OCI-LY3 (cell line): ENCODE data around the gene CLTC.
A peak's percentile ranks its signal among the peaks of the same experiment; 100 is the strongest.

Experiments used
- H2AFZ ChIP-seq: fragments of 200-600, 300-600 bp; shearing (Covaris generic); 2 replicates; pipeline ENCODE4 v1.6.0; 2014; ENCODE audit warnings: antibody characterized with exemption, low read depth, low read length
- H3K27ac ChIP-seq: fragments of 200-600, 300-600 bp; sonication (generic); 2 replicates; pipeline ENCODE4 v1.5.1; 2014; ENCODE audit warnings: mild to moderate bottlenecking, low read length, moderate library complexity, mixed read lengths
- H3K27me3 ChIP-seq: fragments of 200-600, 300-600 bp; sonication (generic); 2 replicates; pipeline ENCODE4 v1.6.1; 2014; ENCODE audit warnings: low read depth, low read length, mixed read lengths
- H3K36me3 ChIP-seq: fragments of 200-600, 300-600 bp; sonication (generic); replicated peaks from 2 replicates; pipeline ENCODE3; 2014; ENCODE audit warnings: low read depth, low read length, mixed read lengths
- H3K4me1 ChIP-seq: fragments of 300-600, 200-600 bp; sonication (generic); 2 replicates; pipeline ENCODE4 v1.6.1; 2014; ENCODE audit warnings: low read length, mixed read lengths
- H3K4me2 ChIP-seq: fragments of 200-600, 300-600 bp; sonication (generic); 2 replicates; pipeline ENCODE4 v1.6.1; 2014; ENCODE audit warnings: low read length, mixed read lengths
- H3K4me3 ChIP-seq: fragments of 300-600, 200-600 bp; sonication (generic); 2 replicates; pipeline ENCODE4 v1.5.1; 2014; ENCODE audit warnings: antibody characterized with exemption, mild to moderate bottlenecking, low read length, moderate library complexity
- H3K79me2 ChIP-seq: fragments of 300-600, 200-600 bp; shearing (Covaris generic); 2 replicates; pipeline ENCODE4 v1.6.1; 2014; ENCODE audit warnings: mild to moderate bottlenecking, low read length, mixed read lengths
- H3K9ac ChIP-seq: fragments of 300-600, 200-600 bp; shearing (Covaris generic); 2 replicates; pipeline ENCODE4 v1.6.0; 2014; ENCODE audit warnings: mild to moderate bottlenecking, low read length, moderate library complexity
- H3K9me3 ChIP-seq: fragments of 200-600, 300-600 bp; shearing (Covaris generic); 2 replicates; pipeline ENCODE4 v1.6.1; 2014; ENCODE audit warnings: low read length, mixed read lengths; ENCODE audit not compliant: insufficient read depth
- H4K20me1 ChIP-seq: fragments of 200-600, 300-600 bp; sonication (generic); 2 replicates; pipeline ENCODE4 v1.6.1; 2016; ENCODE audit warnings: low read length, mixed read lengths; ENCODE audit not compliant: insufficient read depth
- EZH2phosphoT487 ChIP-seq: fragments of 200-600 bp; shearing (Covaris generic); IDR thresholded peaks from 2 replicates; pipeline ENCODE4 v1.6.1; 2018; ENCODE audit warnings: antibody characterized with exemption, mixed run types, low read depth
- TF ChIP-seq, protein P1 (sequence below): fragments of 200-600, 300-600 bp; sonication (generic); IDR thresholded peaks from 2 replicates; pipeline ENCODE4 v1.5.1; 2014; ENCODE audit warnings: antibody characterized with exemption, low read length, low read depth

Gene CLTC

DNA sequence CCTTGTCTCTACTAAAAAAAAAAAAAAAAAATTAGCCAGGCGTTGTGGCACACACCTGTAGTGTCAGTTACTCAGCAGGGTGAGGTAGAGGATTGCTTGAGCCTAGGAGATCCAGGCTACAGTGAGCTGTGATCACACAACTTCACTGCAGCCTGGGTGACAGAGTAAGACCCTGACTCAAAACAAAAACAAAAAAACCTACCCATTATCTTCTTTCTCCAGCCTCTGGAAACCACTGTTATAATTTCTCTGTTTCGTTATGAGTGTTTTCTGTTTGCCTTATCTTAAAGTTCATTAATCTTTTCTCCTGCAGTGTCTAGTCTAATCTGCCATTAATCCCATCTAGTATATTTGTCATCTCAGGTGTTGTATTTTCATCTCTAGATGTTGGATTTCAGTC is 18.6 kb upstream of the CLTC start:
- Histone ChIP-seq H4K20me1 (no peaks in the 10 kb centered on the region), H3K9ac (no peak overlapping the region), H3K27ac (no peak overlapping the region), H3K4me2 (peak overlapping the region; percentile 10; the same call in 1 of the 2 replicates), H3K4me3 (no peak overlapping the region), H3K36me3 (peaks cover 14% of the 10 kb centered on the region), H3K27me3 (no peaks in the 10 kb centered on the region), H3K4me1 (peaks cover 10% of the 10 kb centered on the region), H2AFZ (no peak overlapping the region), H3K9me3 (no peaks in the 10 kb centered on the region), H3K79me2 (no peaks in the 10 kb centered on the region)
- no peak for TF ChIP-seq EZH2phosphoT487
- TF ChIP-seq, protein P1, sequence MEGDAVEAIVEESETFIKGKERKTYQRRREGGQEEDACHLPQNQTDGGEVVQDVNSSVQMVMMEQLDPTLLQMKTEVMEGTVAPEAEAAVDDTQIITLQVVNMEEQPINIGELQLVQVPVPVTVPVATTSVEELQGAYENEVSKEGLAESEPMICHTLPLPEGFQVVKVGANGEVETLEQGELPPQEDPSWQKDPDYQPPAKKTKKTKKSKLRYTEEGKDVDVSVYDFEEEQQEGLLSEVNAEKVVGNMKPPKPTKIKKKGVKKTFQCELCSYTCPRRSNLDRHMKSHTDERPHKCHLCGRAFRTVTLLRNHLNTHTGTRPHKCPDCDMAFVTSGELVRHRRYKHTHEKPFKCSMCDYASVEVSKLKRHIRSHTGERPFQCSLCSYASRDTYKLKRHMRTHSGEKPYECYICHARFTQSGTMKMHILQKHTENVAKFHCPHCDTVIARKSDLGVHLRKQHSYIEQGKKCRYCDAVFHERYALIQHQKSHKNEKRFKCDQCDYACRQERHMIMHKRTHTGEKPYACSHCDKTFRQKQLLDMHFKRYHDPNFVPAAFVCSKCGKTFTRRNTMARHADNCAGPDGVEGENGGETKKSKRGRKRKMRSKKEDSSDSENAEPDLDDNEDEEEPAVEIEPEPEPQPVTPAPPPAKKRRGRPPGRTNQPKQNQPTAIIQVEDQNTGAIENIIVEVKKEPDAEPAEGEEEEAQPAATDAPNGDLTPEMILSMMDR: no peak

- Histone ChIP-seq H3K9me3 (no peaks in the 10 kb centered on the region), H3K36me3 (peaks cover 22% of the 10 kb centered on the region), H3K4me1 (no peaks in the 10 kb centered on the region), H3K4me3 (no peak overlapping the region), H3K27ac (no peak overlapping the region), H3K4me2 (no peak overlapping the region), H4K20me1 (no peaks in the 10 kb centered on the region), H3K27me3 (no peaks in the 10 kb centered on the region), H2AFZ (no peak overlapping the region), H3K79me2 (no peaks in the 10 kb centered on the region), H3K9ac (no peak overlapping the region)
- TF ChIP-seq EZH2phosphoT487: no peak
- TF ChIP-seq, protein P1: no peak
Observed at GRCh38 chr17:59607061-59607460, 12.6 kb upstream of the CLTC start.

GRCh38 chr17:59607817-59608403 is 11.8 kb upstream of the CLTC start:
- no peaks in the 10 kb centered on the region for H3K9me3 ChIP-seq
- no peak overlapping the region for H3K9ac ChIP-seq
- H4K20me1 ChIP-seq: no peaks in the 10 kb centered on the region

DNA sequence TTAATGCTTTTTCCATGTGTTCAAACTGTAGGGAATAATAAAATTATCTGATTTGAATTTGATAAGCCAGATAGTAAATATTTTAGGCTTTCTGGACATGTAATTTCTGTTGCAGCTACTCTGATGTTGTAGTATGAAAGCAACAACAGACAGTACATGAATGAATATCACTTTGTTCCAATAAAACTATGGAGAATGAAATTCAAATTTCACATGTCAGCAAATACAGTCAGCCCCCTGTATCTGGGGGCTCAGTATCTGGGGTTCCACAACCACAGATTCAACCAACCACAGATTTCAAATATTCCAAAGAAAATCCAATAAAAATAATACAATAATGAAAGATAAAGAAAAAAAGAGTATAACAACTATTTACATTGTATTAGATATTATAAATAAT is 8.2 kb upstream of the CLTC start:
- H3K27me3 ChIP-seq: no peaks in the 10 kb centered on the region
- no peak overlapping the region for H3K4me3 ChIP-seq
- H3K4me2 ChIP-seq: no peak overlapping the region
- TF ChIP-seq, protein P1: no peak
- no peak for TF ChIP-seq EZH2phosphoT487
- no peaks in the 10 kb centered on the region for H3K4me1 ChIP-seq
- H3K27ac ChIP-seq: no peak overlapping the region
- peaks cover 11% of the 10 kb centered on the region for H3K36me3 ChIP-seq
- H3K9me3 ChIP-seq: no peaks in the 10 kb centered on the region
- no peak overlapping the region for H2AFZ ChIP-seq
- H4K20me1 ChIP-seq: no peaks in the 10 kb centered on the region
- H3K79me2 ChIP-seq: no peaks in the 10 kb centered on the region
- H3K9ac ChIP-seq: no peak overlapping the region

More at GRCh38 chr17:59607817-59608403, 11.8 kb upstream of the CLTC start:
- Histone ChIP-seq H2AFZ (no peak overlapping the region), H3K79me2 (no peaks in the 10 kb centered on the region), H3K36me3 (peaks cover 15% of the 10 kb centered on the region), H3K4me3 (no peak overlapping the region), H3K27ac (no peak overlapping the region), H3K27me3 (no peaks in the 10 kb centered on the region), H3K4me1 (no peaks in the 10 kb centered on the region), H3K4me2 (no peak overlapping the region)
- no peak for TF ChIP-seq EZH2phosphoT487
- TF ChIP-seq, protein P1: peak; percentile 32; the same call in 1 of the 2 replicates
